WERI-Rb-1 (cell line): ENCODE measurements around the gene LRP5.
"Not testable (repeated sequence)": the region's sequence is repeated elsewhere in the genome, so short reads cannot be mapped to it uniquely, and the experiment has no call there.

Source experiments
- DNase-seq: peaks from one replicate; pipeline ENCODE4 v3.0.0-alpha.2; 2020
- H3K27ac ChIP-seq: fragments of 250-450 bp; sonication (Bioruptor Pico); 2 replicates; pipeline ENCODE4 v1.5.1; 2020; ENCODE audit warnings: mild to moderate bottlenecking, moderate library complexity
- H3K27me3 ChIP-seq: fragments of 250-450 bp; sonication (Bioruptor Pico); 2 replicates; pipeline ENCODE4 v1.5.1; 2021; ENCODE audit warnings: mild to moderate bottlenecking, low read depth, moderate library complexity; ENCODE audit not compliant: insufficient read depth, severe bottlenecking
- H3K36me3 ChIP-seq: fragments of 250-450 bp; sonication (Bioruptor Pico); 2 replicates; pipeline ENCODE4 v1.5.1; 2020; ENCODE audit warnings: mild to moderate bottlenecking, moderate library complexity
- H3K4me3 ChIP-seq: 2 replicates; pipeline ENCODE4 v1.5.1; 2011; ENCODE audit warnings: low read depth, mild to moderate bottlenecking, control low read depth, low read length
- H3K9me3 ChIP-seq: fragments of 250-450 bp; sonication (Bioruptor Pico); 2 replicates; pipeline ENCODE4 v1.5.1; 2021; ENCODE audit warnings: mild to moderate bottlenecking, moderate library complexity; ENCODE audit not compliant: severe bottlenecking
- TF ChIP-seq, protein P1 (sequence below): IDR thresholded peaks from 2 replicates; pipeline ENCODE4 v1.5.1; 2011; ENCODE audit warnings: low read depth, mild to moderate bottlenecking, control low read depth, inconsistent platforms, low read length

Gene LRP5

DNA sequence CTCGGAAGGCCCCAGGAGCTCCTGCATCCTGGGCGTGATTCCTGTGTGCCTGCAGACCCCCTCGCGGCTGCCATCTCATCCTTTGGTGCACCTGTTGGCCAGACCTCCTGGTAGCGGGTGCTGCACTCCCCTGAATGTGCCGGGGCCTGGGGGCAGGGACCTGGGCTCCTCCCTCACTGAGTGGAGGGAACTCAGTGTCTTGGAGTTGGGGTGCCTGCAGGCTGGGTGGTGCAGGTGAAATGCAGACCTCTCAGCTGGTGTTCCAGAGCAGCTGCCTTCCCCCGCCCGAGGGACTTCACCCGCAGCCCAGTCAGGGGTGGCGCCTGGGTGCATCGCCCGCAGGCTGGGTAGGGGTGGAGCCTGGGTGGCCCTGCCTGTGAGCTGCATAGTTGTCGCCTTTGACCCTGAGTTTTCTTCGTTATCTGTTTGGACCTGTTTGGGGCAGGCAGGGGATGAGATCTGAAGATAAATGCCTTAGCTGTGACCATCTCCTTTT is 31.4 kb downstream of the LRP5 start:
- Histone ChIP-seq H3K4me3 (no peak overlapping the region), H3K27me3 (no peaks in the 10 kb centered on the region), H3K27ac (no peak overlapping the region), H3K9me3 (no peaks in the 10 kb centered on the region), H3K36me3 (no peaks in the 10 kb centered on the region; the same call in 1 of the 2 replicates)
- TF ChIP-seq, protein P1, sequence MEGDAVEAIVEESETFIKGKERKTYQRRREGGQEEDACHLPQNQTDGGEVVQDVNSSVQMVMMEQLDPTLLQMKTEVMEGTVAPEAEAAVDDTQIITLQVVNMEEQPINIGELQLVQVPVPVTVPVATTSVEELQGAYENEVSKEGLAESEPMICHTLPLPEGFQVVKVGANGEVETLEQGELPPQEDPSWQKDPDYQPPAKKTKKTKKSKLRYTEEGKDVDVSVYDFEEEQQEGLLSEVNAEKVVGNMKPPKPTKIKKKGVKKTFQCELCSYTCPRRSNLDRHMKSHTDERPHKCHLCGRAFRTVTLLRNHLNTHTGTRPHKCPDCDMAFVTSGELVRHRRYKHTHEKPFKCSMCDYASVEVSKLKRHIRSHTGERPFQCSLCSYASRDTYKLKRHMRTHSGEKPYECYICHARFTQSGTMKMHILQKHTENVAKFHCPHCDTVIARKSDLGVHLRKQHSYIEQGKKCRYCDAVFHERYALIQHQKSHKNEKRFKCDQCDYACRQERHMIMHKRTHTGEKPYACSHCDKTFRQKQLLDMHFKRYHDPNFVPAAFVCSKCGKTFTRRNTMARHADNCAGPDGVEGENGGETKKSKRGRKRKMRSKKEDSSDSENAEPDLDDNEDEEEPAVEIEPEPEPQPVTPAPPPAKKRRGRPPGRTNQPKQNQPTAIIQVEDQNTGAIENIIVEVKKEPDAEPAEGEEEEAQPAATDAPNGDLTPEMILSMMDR, result no peak
- DNase-seq, result no peak

DNA sequence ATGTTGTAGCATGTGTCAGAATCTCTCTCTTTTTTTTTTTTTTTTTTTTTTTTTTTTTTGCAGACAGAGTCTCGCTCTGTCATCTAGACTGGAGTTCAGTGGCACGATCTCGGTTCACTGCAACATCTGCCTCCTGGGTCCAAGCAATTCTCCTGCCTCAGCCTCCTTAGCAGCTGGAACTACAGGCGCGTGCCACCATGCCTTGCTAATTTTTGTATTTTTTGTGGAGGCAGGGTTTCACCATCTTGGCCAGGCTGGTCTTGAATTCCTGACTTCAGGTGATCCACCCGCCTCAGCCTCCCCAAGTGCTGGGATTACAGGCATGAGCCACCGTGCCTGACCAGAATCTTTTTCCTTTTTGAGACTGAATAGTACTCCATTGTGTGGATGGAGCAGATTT is 32.4 kb downstream of the LRP5 start:
- DNase-seq, H3K27me3 ChIP-seq, H3K9me3 ChIP-seq, H3K4me3 ChIP-seq, H3K27ac ChIP-seq, H3K36me3 ChIP-seq: not testable (repeated sequence)

DNA sequence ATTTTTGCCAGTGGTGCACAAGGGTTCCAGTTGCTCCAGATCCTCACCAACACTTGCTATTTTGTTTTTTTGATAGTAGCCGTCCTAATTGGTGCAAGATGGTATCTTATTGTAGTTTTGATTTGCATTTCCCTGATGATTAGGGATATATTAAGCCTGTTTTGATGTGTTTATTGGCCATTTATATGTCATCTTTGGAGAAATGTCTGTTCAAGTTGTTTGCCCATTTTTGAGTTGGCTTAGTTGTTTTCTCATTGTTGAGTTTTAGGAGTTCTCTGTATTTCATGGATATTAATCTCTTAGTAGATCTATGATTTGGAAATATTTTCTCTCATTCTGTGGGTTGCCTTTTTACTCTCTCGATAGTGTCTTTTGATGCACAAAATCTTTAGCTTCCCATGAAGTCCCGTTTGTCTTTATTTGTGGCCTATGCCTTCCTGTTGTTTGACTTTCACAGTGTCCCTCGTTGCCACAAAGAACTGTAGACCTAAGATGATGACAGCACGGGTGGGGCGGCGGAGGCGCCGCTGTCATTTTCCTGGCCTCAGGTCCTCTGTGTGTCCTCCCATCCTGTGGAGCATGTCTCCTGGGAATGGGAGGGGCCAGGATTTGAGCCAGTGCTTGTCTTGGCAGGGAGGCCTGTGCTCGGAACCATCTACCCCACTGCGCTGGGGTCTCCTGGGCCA is 33.5 kb downstream of the LRP5 start:
- H3K4me3 ChIP-seq, result no peak overlapping the region
- H3K27me3 ChIP-seq, result no peaks in the 10 kb centered on the region
- no peak overlapping the region for H3K27ac ChIP-seq
- no peak for DNase-seq
- peaks cover 5% of the 10 kb centered on the region for H3K36me3 ChIP-seq
- TF ChIP-seq, protein P1, result no peak
- H3K9me3 ChIP-seq, result no peaks in the 10 kb centered on the region

DNA sequence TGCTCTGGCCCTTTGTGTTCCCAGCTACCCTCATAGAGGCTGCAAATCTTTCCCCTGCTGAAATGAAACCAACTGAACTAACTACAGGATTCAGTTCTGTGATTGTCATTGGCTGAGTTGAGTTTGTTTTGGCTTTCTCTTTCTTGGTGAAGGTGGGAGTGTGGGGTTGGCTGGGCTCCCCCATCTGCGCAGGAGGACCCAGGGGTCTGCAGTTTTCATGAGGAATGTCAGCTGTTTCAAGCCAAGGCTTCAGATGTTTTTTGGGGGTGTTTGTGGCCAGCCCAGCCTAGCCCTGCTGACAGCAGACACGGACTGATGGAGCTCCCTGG is 34.0 kb downstream of the LRP5 start:
- H3K9me3 ChIP-seq, result no peaks in the 10 kb centered on the region
- TF ChIP-seq, protein P1, result no peak
- H3K27me3 ChIP-seq, result no peaks in the 10 kb centered on the region
- H3K27ac ChIP-seq, result no peak overlapping the region
- peaks cover 5% of the 10 kb centered on the region for H3K36me3 ChIP-seq
- H3K4me3 ChIP-seq, result no peak overlapping the region
- no peak for DNase-seq

DNA sequence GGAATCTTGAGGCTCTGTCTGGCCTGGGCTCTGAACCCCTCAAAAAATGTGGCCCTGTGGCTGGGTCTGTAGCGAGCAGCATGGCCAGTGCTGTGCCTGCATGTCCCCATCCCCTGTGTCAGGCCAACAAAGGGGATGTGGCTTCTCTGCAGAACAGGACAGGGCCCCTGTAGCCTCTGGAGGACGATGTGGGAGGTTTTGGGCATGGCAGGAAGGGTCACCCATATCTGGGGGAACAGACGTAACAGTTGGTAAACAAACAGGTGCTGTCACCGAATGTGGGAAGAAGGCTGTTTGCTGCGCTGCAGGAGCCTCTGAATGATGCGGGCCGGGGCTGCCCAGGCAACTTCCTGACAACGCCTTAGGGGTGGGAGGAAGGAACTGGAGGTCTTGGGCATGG is 35.0 kb downstream of the LRP5 start:
- DNase-seq, result no peak
- TF ChIP-seq, protein P1, result no peak

DNA sequence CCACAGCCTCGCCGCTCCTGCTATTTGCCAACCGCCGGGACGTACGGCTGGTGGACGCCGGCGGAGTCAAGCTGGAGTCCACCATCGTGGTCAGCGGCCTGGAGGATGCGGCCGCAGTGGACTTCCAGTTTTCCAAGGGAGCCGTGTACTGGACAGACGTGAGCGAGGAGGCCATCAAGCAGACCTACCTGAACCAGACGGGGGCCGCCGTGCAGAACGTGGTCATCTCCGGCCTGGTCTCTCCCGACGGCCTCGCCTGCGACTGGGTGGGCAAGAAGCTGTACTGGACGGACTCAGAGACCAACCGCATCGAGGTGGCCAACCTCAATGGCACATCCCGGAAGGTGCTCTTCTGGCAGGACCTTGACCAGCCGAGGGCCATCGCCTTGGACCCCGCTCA is 35.5 kb downstream of the LRP5 start:
- Histone ChIP-seq H3K27me3 (no peaks in the 10 kb centered on the region), H3K9me3 (no peaks in the 10 kb centered on the region), H3K27ac (no peak overlapping the region), H3K4me3 (no peak overlapping the region), H3K36me3 (peaks cover 5% of the 10 kb centered on the region)
- TF ChIP-seq, protein P1, result no peak
- no peak for DNase-seq

More for the DNA sequence above, 35.0 kb downstream of the LRP5 start:
- peaks cover 5% of the 10 kb centered on the region for H3K36me3 ChIP-seq
- H3K27me3 ChIP-seq, result no peaks in the 10 kb centered on the region
- no peaks in the 10 kb centered on the region for H3K9me3 ChIP-seq
- H3K27ac ChIP-seq, result no peak overlapping the region
- no peak overlapping the region for H3K4me3 ChIP-seq
